NCI-H2227 (cell line): ENCODE measurements around the gene STRA8.
"Not testable (repeated sequence)": the region's sequence is repeated elsewhere in the genome, so short reads cannot be mapped to it uniquely, and the experiment has no call there.

Source experiments
- DNase-seq: peaks from one replicate; lab custom pipeline; 2025; ENCODE audit not compliant: unreplicated experiment; lab: John Stamatoyannopoulos, UW

STRA8 gene

DNA sequence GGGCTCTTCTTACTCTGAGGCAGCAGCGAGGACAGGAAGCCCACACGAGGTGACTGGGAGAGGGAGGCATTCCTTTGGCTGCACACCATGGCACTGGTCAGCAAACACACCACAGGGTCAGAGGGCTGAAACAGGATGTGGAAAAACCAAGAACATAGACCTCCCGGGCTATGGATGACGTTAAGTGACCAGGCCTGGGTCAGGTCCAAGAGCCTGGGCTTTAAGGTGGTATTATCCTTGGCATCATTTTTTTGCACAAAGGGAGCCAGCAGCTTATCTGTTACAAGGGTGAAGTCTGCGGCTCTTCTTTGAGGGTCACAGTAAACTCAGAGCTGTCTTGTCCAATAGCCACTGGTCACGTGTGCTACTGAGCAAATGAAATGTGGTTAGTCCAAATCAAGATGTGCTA, 29.3 kb upstream of the STRA8 start:
- DNase-seq: no peak

GRCh38 chr7:135204876-135205275, 28.8 kb upstream of the STRA8 start:
- DNase-seq: no peak

GRCh38 chr7:135205850-135206249, 27.8 kb upstream of the STRA8 start:
- no peak for DNase-seq

GRCh38 chr7:135206941-135207391, 26.7 kb upstream of the STRA8 start:
- no peak for DNase-seq

DNA sequence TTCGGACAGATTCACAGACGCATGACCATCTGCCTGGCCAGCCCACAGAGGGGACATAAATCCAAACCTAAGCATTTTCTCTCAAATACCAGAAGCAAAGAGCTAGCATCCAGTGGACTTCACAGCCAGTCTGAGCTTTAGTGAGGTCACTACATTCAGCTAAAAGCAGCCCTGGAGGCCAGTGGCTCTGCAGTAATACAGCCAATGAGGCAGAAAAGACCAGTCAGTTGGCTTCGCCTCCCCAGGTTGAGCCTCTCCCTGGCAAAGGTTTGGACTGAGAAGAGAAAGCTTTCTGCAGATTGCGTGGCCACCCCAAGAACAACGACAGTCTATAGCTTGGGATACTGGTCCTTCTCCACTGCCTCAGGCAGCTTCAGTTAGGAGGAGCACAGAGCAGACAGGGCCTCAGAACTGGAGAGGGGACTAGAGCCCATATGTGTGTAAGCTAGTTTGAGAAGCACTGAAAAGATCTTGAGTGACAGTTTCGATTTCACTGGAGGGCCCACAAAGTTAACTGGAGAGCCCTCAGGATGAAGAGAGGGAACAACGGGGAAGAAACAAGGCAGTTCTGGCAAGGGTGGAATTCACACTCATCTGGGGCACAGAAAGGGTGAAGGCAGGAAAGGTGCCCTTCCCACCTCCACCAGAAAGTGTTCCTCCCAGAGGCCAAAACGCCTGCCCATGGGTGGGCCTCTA, 26.1 kb upstream of the STRA8 start:
- no peak for DNase-seq

DNA sequence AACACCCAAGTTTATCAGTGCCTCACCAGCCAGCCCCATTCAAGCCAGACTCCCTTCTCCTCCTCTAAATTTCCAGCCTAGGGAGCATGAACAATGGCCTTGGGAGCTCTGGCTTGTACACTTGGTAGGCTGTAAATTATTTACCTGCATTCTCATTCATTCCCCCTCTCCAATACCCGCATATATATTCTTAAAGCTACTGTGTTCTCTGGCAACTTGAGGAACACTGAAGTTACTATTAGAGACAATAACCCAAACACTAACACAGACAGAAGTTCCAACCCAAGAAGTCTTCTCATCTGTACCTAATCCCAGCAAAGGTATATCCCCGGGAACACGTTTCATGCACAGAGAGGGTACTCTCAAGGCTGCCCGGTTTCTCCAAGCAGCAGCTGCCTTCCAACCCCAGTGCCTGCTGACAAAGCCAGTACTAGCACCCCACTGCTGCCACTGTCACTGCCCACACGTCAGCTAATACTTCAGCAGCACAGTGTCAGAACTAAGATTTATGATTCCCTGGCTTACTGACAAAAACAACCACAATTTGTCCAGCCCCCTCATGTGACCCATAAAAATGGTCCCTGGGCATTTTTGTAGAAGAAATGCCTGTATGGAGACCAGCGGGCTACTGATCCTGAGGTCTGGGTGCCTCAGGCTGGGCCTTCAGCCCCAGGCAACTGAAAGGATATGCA, 25.4 kb upstream of the STRA8 start:
- DNase-seq: no peak

DNA sequence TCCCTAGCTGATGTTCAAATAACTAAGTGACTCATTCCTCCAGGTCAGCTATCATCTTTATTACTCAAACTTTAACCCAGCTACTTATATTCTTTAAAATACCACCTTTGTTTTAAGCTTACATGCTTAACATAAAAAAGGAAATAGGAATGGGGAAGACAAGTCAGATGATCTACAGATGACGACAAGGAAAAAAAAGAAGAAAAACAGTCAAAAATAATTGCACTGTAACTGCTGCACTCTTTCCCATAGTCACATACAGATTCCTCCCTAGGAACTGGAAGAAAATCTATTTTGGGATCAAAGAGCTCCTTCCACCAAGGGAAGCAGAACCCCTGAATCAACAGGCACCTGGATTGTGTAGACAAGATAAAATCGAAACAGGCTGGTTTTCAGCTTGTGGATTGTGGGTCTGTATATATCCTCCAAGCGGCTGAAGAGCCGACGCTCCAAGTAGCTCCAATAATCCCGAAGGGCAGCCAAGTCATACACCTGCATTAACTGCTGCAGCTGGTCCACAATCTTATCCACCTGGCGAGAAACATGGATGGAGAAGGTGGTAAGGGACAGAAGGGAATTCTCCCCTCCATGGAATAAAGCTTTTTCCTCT, 24.3 kb upstream of the STRA8 start:
- no peak for DNase-seq

GRCh38 chr7:135210888-135211178, 22.8 kb upstream of the STRA8 start:
- DNase-seq: peak; percentile 59

DNA sequence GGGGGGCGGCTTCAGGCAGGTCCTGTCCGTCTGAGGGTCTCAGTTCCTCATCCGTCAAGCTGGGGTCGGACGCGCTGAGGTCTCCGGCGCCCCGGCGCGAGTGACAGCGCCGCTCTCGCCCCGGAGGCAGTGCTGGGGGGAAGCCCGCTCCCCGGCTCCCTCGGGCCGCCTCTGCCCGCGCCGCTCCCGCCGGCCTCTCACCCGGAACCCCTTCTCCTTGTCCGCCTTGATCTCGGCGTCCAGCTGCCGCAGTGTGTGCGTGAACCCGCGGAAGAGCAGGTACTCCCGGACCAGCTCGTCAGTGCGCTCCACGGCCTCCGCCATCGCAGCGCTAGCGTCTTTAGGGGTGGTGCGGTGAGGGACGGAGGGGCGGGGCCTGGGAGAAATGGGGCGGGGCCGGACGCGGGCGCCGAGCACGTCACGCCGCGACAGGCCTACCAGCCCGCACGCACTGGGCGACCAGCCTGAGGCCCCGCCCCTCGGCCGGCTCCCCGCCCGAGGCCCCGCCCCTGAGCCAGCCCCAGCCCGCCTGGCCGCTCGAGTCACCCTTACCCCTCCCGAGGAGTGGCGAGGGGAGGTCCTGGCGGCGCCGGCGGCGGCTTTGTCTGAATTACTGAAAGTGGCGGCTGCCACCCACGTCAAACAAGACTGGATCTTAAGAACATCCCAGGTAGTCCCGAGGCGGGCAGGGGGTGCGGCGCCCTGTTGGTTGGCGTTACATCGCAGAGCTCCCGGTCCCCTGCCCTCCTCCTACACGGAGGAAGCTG, 22.3 kb upstream of the STRA8 start, which contains the start of gene WDR91:
Gene WDR91, minus strand, starts transcription at position 348 of the 767 bp plus-strand sequence. Its CDS starts 24 bp downstream, at position 324.
- DNase-seq: peak; percentile 96

DNA sequence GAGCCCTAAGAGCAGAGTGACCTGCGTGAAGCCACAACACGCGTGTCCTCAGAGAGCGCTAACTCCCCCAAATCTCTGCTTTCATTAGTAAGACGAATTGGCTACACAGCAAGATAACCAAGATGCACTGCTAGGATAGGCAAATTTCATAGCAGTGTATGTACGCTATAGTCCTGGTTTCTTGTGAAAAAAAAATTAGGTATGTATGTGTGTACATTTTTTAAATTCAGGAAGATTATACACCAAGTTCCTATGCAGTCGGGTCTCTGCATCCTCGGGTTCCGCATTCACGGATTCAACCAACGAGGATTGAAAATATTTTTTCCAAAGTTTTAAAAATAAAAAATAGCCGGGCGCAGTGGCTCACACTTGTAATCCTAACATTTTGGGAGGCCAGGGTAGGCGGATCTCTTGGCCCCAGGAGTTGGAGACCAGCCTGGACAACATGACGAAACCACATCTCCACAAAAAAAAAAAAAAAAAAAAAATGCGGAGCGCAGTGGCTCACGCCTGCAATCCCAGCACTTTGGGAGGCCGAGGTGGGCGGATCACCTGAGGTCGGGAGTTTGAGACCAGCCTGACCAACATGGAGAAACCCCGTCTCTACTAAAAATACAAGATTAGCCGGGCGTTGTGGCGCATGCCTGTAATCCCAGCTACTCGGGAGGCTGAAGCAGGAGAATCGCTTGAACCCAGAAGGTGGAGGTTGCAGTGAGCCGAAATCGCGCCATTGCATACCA, 21.5 kb upstream of the STRA8 start:
- peak; percentile 45 for DNase-seq

- DNase-seq: no peak
Measured at GRCh38 chr7:135213831-135214230, 19.8 kb upstream of the STRA8 start.

- no peak for DNase-seq
Measured at GRCh38 chr7:135215180-135215579, 18.5 kb upstream of the STRA8 start.

DNA sequence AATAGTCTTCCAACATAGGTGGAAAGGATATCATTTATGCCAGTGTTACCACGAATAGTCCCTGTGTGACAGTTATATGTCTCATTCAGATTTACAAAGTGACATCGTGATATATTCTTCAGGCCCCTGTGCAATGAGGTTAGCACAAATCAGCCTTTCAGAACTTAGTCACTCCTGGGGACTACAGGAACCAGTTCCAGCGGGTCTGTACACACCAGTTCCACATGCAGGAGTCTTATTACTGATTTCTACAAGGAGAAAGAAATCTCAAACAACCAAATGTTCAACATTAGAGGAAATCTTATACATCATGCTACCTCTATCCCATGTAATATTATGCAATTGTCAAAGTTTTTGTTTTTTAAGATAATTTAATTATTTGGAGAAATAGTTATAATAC, 17.9 kb upstream of the STRA8 start:
- DNase-seq: no peak

DNA sequence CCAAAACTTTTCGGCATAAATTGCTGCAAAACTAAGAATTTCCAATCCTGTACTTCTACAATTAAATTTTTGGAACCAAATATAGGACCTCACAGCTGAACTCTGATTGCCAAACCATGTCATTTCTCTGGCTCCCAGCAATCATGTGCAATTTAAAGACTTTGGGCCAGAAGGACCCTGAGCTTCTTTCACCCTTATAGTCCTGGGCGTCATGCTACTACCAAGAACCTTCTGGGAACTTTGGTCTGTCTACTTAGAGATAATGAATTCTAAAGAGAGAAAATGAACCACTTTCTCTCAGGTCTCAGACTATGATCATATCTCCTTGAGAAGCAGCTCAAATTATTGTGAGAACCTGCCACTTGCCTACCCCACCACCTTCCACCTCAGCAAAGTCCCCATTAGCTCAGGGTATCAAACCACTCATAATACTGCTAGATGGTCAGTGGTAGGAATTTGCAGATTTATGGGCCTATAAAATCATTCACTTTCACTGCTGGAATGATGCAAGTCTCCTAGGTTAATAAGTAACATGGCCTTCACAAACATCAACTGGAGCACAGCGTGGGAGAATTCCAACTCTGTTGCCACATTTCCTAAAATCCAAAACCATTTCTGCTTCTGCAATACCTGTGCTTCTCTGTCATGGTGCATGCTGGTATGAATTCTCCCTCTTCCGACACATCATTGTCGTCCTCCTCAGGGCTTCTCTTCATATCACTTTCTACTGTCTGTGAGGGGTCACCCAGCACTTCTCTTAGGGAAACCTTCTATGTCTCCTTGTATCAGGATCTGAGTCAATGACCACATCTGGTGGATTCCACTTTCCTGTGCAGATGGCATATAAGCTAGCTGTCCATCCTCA, 15.8 kb upstream of the STRA8 start:
- no peak for DNase-seq

GRCh38 chr7:135224027-135224426, 9.6 kb upstream of the STRA8 start:
- DNase-seq: no peak

DNA sequence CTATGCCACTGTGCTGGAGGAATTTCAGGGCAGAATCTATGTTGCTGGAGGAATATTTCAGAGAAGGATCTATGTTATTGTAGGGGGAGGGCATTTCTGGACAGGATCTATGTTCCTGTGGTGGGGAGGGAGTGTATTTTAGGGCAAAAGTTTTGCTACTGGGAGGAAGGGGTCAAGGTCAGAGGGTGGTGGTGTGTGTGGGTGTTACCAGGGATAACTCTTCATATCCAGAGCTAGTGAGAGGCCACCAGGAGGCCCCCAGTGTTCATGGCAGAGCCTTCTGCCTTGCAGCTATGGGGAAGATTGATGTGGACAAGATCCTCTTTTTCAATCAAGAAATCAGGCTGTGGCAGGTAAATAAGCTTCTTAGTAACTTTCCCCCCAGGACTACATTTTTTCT, 2.0 kb upstream of the STRA8 start:
- no peak for DNase-seq

- no peak for DNase-seq
Measured at GRCh38 chr7:135232087-135232486, 1.6 kb upstream of the STRA8 start.

DNA sequence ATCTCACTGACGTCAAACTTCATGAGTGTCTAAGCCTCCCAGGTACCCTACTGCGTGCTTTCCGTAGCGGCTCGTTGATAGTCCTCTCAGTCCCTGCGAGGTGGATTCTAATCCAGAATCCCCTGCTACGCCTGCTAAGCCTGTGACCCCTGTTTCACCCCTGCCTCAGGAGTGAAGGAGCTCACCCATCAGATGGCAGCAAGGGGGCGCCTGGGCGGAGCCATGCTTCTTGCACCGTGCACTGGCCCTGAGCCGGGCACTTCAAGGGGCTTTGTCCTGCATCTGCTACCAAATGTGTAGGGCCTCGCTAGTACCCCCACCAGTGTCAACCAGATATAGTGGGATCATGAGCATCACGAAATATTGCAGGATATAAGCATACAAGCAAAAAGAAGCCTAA, 918 bp upstream of the STRA8 start:
- DNase-seq: no peak

GRCh38 chr7:135234095-135234494, 457 bp downstream of the STRA8 start:
- not testable (repeated sequence) for DNase-seq

GRCh38 chr7:135234727-135235126, 1.1 kb downstream of the STRA8 start:
- DNase-seq: no peak
